Keratinocyte (primary cell): ENCODE measurements around the gene DMAC2L.

Experiments used
- EZH2 ChIP-seq: IDR thresholded peaks from one replicate; pipeline ENCODE4 v1.6.1; 2012; ENCODE audit warnings: inconsistent platforms, mild to moderate bottlenecking, low read length, moderate library complexity
- TF ChIP-seq, protein P1 (sequence below), 3 experiments: IDR thresholded peaks in 1 of 3; conservative IDR thresholded peaks in 1 of 3; optimal IDR thresholded peaks in 1 of 3; 2 replicates in 2 of 3; 3 replicates in 1 of 3; pipeline versions ENCODE3 to v1.5.1; 2011; ENCODE audit warnings: low read length in 3 of 3, mild to moderate bottlenecking in 3 of 3, moderate library complexity in 2 of 3, control low read depth in 1 of 3, inconsistent platforms in 1 of 3; ENCODE audit not compliant: insufficient read depth in 2 of 3; ENCODE audit errors: extremely low read depth in 1 of 3

DNA sequence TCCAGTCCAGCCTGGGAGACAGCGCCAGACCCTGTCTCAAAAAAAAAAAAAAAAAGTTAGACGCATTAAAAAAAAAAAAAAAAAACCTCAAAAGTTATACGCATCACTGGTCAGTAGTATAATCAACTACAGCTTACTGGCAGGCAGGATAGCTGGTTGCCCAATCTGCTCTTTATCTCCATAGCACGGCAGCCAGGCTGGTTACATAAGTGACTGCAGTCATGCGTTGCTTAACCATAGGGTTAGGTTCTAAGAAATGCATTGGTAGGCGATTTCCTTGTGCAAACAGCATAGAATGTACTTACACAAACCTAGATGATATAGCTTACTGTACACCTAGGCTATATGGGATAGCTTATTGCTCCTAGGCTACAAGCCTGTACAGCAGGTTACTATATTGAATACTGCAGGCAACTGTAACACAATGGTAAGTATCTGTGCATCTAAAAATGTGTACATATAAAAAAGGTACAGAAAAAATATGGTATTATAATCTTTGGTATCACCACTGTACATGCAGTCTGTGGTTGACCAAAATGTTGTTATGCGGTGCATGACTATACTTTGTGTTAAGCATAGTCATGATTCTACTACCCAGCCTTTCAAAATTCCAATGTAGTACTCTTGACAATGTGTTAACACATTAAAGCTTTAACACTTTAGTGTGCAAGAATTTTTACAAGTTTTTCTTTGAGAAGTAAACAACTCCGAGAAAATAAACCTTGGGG, 8.2 kb upstream of the DMAC2L start:
- TF ChIP-seq, protein P1, sequence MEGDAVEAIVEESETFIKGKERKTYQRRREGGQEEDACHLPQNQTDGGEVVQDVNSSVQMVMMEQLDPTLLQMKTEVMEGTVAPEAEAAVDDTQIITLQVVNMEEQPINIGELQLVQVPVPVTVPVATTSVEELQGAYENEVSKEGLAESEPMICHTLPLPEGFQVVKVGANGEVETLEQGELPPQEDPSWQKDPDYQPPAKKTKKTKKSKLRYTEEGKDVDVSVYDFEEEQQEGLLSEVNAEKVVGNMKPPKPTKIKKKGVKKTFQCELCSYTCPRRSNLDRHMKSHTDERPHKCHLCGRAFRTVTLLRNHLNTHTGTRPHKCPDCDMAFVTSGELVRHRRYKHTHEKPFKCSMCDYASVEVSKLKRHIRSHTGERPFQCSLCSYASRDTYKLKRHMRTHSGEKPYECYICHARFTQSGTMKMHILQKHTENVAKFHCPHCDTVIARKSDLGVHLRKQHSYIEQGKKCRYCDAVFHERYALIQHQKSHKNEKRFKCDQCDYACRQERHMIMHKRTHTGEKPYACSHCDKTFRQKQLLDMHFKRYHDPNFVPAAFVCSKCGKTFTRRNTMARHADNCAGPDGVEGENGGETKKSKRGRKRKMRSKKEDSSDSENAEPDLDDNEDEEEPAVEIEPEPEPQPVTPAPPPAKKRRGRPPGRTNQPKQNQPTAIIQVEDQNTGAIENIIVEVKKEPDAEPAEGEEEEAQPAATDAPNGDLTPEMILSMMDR (optimal IDR thresholded peaks at IDR 0.05 in 1 of 3, IDR thresholded peaks at IDR 0.05 in 1 of 3, conservative IDR thresholded peaks at IDR 0.05 in 1 of 3; ENCODE audit: extremely low read depth in 1 of 3, insufficient read depth in 2 of 3, low read length in 3 of 3), result no peak
- TF ChIP-seq EZH2, result no peak
